ENCODE data around the gene DEUP1.

Gene DEUP1

DNA sequence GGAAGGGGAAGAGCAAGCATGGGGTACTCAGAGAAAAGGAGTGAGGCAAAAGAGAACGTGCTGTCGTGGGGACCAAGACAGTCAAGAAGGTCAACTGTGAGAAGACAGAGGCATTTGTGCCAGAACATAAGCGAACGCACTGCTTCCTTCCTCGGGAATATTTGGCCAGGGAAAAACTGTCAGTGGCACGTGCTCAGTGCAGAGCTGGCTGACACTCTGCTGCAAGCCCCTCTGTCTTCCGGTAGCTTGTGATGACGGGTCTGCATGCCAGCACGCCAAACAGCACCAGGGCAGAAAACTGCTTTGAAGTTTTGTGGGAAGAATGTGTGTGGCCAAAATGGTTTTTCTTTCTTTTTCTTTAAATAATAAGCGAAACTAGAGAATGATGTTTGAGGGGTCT, 152.0 kb downstream of the DEUP1 start:
- ChIA-PET POLR2A (ENCODE audit: low non-redundant PET) (no interaction called here), CTCF (interaction anchor here (0.6 to 0.9 kb wide), 2 partner anchors 10 to 20 kb away, joined by 3 read pairs; no protein-coding TSS in a partner anchor)
- TF ChIP-seq, protein P1, sequence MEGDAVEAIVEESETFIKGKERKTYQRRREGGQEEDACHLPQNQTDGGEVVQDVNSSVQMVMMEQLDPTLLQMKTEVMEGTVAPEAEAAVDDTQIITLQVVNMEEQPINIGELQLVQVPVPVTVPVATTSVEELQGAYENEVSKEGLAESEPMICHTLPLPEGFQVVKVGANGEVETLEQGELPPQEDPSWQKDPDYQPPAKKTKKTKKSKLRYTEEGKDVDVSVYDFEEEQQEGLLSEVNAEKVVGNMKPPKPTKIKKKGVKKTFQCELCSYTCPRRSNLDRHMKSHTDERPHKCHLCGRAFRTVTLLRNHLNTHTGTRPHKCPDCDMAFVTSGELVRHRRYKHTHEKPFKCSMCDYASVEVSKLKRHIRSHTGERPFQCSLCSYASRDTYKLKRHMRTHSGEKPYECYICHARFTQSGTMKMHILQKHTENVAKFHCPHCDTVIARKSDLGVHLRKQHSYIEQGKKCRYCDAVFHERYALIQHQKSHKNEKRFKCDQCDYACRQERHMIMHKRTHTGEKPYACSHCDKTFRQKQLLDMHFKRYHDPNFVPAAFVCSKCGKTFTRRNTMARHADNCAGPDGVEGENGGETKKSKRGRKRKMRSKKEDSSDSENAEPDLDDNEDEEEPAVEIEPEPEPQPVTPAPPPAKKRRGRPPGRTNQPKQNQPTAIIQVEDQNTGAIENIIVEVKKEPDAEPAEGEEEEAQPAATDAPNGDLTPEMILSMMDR (conservative IDR thresholded peaks at IDR 0.05; ENCODE audit: low read depth): no peak
- DNase-seq (ENCODE audit: low spot score): no peak
- H3K27ac ChIP-seq: no peak overlapping the region

DNA sequence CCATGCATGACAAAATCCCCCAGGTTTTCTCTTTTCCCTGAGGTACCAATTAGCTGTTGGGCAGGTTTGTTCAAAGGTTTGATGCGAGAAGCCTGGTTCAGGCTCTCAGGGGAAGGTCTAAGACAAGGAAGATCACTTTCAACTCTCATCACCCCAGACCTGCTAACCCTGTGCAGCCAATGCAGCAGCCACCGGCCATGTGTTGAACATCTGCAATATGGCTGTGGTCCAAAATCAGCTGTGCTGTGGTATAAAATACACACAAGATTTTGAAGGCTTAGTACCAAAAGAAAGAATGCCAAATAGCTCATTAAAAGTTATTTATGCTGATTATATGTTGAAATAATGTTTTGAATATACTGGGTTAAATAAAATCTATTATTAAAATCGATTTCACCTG, 154.2 kb downstream of the DEUP1 start:
- DNase-seq (ENCODE audit: low spot score): no peak
- ChIA-PET CTCF (no interaction called here), POLR2A (ENCODE audit: low non-redundant PET) (no interaction called here)
- no peak overlapping the region for H3K27ac ChIP-seq
- TF ChIP-seq, protein P1 (conservative IDR thresholded peaks at IDR 0.05; ENCODE audit: low read depth): no peak

DNA sequence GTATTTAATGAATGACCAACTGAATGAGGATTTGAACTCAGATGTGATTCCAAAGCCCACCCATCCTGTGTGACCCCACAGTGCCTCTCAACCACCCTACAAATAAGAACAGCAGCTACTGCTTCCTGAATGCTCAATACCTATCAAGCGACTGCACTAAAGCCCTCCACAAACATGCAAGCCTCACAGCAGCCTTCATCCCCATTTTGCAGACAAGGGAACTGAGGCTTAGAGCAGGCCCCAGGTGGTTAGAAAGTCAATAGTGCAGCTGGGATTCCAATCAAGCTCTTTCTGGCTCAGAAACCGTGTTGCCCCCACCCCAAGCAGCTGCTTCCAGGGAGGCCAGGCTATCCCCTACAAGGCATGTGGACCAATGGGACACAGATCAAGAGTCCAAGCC, 155.4 kb downstream of the DEUP1 start:
- DNase-seq (ENCODE audit: low spot score): no peak
- POLR2A ChIA-PET (ENCODE audit: low non-redundant PET): no interaction called here
- CTCF ChIA-PET: no interaction called here
- TF ChIP-seq, protein P1 (conservative IDR thresholded peaks at IDR 0.05; ENCODE audit: low read depth): no peak
- no peak overlapping the region for H3K27ac ChIP-seq

DNA sequence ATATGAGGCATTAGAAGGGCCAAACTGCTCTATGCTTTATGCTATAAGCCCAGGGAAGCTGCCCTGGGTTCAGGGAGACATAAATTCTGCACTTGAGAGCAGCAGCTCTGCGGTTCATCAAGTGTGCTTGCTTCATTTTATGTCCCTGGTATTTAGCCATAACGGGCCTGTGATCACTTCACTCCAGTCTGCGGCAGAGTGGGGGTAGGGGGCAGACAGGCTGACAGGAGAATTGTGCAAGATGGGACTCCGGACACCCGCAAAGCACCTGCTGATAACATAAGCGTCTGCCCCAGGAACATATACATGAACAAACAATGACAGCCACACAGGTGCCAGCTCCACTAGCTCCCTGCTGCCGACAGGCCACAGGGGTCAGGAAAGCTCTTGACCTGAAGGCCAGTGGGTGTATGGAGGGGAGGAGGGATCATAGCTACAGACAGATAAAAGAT, 156.5 kb downstream of the DEUP1 start:
- no peak overlapping the region for H3K27ac ChIP-seq
- no peak for DNase-seq (ENCODE audit: low spot score)
- ChIA-PET POLR2A (ENCODE audit: low non-redundant PET) (no interaction called here), CTCF (no interaction called here)
- TF ChIP-seq, protein P1 (conservative IDR thresholded peaks at IDR 0.05; ENCODE audit: low read depth): no peak
